Measurements from ENCODE around the gene ERO1B.

Gene ERO1B

GRCh38 chr1:236175642-236176336 is 106.0 kb downstream of the ERO1B start:
- no peak for DNase-seq (ENCODE audit: extremely low read depth, low read depth)

GRCh38 chr1:236173174-236173767 is 108.5 kb downstream of the ERO1B start:
- no peak for DNase-seq (ENCODE audit: extremely low read depth, low read depth)
- no peak for TF ChIP-seq CTCF (IDR thresholded peaks at IDR 0.05; ENCODE audit: low read depth, low read length)

More at GRCh38 chr1:236175642-236176336, 106.0 kb downstream of the ERO1B start:
- TF ChIP-seq CTCF (IDR thresholded peaks at IDR 0.05; ENCODE audit: low read depth, low read length): no peak

- no peak for TF ChIP-seq CTCF (IDR thresholded peaks at IDR 0.05; ENCODE audit: low read depth, low read length)
- DNase-seq (ENCODE audit: extremely low read depth, low read depth): peak; percentile 5
Measured at GRCh38 chr1:236172041-236172579, 109.6 kb downstream of the ERO1B start.

- no peak for DNase-seq (ENCODE audit: extremely low read depth, low read depth)
- no peak for TF ChIP-seq CTCF (IDR thresholded peaks at IDR 0.05; ENCODE audit: low read depth, low read length)
Measured at GRCh38 chr1:236168716-236169429, 112.9 kb downstream of the ERO1B start.

GRCh38 chr1:236167578-236167977 is 114.2 kb downstream of the ERO1B start:
- no peak for DNase-seq (ENCODE audit: extremely low read depth, low read depth)
- no peak for TF ChIP-seq CTCF (IDR thresholded peaks at IDR 0.05; ENCODE audit: low read depth, low read length)

- no peak for TF ChIP-seq CTCF (IDR thresholded peaks at IDR 0.05; ENCODE audit: low read depth, low read length)
- DNase-seq (ENCODE audit: extremely low read depth, low read depth): no peak
Measured at GRCh38 chr1:236167154-236167553, 114.6 kb downstream of the ERO1B start.

GRCh38 chr1:236166041-236166440 is 115.7 kb downstream of the ERO1B start:
- no peak for TF ChIP-seq CTCF (IDR thresholded peaks at IDR 0.05; ENCODE audit: low read depth, low read length)
- no peak for DNase-seq (ENCODE audit: extremely low read depth, low read depth)

All from AG09319 (cell line).